Progenitor cell of endocrine pancreas (in vitro differentiated cells): ENCODE results near the gene MUC3A. TPM values are rescaled to one million over a fixed set of nuclear protein-coding genes. Genes with fewer than 3 reads are reported as not detected.
A peak's percentile ranks its signal among the peaks of the same experiment; 100 is the strongest.
"Not testable (repeated sequence)": the region's sequence is repeated elsewhere in the genome, so short reads cannot be mapped to it uniquely, and the experiment has no call there.

Experiments
- DNase-seq: peaks from one replicate; pipeline ENCODE4 v3.0.0; 2021; ENCODE audit warnings: low spot score; ENCODE audit not compliant: unreplicated experiment
- H3K27ac Mint-ChIP-seq: 2 replicates; pipeline ENCODE4 v1.8.0; 2021; ENCODE audit warnings: mild to moderate bottlenecking, moderate library complexity, mixed read lengths
- H3K27me3 Mint-ChIP-seq: 2 replicates; pipeline ENCODE4 v1.8.0; 2021; ENCODE audit warnings: mixed read lengths
- H3K36me3 Mint-ChIP-seq: 2 replicates; pipeline ENCODE4 v1.8.0; 2022; ENCODE audit warnings: mixed read lengths; ENCODE audit not compliant: insufficient read depth
- H3K4me1 Mint-ChIP-seq: 2 replicates; pipeline ENCODE4 v1.8.0; 2021; ENCODE audit warnings: low read depth, mixed read lengths
- H3K4me3 Mint-ChIP-seq: 2 replicates; pipeline ENCODE4 v1.8.0; 2021; ENCODE audit warnings: low read depth, mild to moderate bottlenecking, moderate library complexity, mixed read lengths
- H3K9me3 Mint-ChIP-seq: 2 replicates; pipeline ENCODE4 v1.8.0; 2021; ENCODE audit warnings: low read depth, mixed read lengths
- total RNA-seq: library from RNA; stranded (reverse); gene quantifications from 2 replicates; pipeline ENCODE4 v1.2.1, GENCODE V29; 2021
- TF ChIP-seq, protein P1 (sequence below): fragments of 200-600 bp; sonication (generic); IDR thresholded peaks from one replicate; pipeline ENCODE4 v1.5.0; 2021; ENCODE audit warnings: antibody characterized with exemption, mild to moderate bottlenecking; ENCODE audit not compliant: unreplicated experiment

Gene MUC3A
- total RNA-seq, 1 donor from 2014 or later = 2.0 TPM

DNA sequence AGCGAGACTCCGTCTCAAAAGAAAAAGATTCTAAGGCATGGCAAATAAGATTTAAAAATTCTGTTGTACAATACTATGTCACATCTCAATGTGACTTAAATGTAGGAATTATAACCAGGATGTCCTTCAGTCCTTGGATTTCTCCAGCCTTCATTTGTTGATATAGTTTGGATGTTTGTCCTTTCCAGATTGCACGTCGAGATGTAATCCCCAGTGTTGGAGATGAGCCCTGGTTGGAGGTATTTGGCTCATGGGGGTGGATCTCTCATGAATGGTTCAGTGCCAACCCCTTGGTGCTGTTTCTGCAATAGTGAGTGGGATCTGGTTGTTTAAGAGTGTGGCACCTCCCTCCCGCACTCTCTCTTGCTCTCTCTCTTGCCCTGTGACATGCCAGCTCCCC, 40.8 kb upstream of the MUC3A start:
- Mint-ChIP-seq H3K36me3 (no peaks in the 10 kb centered on the region), H3K4me1 (peaks cover 4% of the 10 kb centered on the region)

DNA sequence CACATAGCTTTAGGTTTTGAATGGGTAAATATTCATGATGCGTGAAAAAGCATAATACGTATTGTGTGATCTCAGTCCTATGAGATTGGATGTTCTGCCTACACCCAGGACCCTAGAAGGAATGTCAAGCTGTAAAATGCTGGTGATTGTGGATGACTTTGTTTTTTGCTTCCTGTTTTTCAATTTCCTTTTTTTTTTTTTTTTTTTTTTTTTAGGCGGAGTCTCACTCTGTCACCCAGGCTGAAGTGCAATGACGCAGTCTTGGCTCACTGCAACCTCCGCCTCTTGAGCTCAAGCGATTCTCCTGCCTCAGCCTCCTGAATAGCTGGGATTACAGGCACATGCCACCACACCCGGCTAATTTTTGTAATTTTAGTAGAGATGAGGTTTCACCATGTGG, 38.9 kb upstream of the MUC3A start:
- not testable (repeated sequence) for H3K9me3 Mint-ChIP-seq, H3K4me3 Mint-ChIP-seq, H3K36me3 Mint-ChIP-seq, H3K4me1 Mint-ChIP-seq, H3K27ac Mint-ChIP-seq, DNase-seq, H3K27me3 Mint-ChIP-seq

More for the DNA sequence above, 40.8 kb upstream of the MUC3A start:
- Mint-ChIP-seq H3K27ac (no peak overlapping the region), H3K27me3 (no peaks in the 10 kb centered on the region), H3K4me3 (no peak overlapping the region), H3K9me3 (no peaks in the 10 kb centered on the region)
- DNase-seq = no peak
- TF ChIP-seq, protein P1, sequence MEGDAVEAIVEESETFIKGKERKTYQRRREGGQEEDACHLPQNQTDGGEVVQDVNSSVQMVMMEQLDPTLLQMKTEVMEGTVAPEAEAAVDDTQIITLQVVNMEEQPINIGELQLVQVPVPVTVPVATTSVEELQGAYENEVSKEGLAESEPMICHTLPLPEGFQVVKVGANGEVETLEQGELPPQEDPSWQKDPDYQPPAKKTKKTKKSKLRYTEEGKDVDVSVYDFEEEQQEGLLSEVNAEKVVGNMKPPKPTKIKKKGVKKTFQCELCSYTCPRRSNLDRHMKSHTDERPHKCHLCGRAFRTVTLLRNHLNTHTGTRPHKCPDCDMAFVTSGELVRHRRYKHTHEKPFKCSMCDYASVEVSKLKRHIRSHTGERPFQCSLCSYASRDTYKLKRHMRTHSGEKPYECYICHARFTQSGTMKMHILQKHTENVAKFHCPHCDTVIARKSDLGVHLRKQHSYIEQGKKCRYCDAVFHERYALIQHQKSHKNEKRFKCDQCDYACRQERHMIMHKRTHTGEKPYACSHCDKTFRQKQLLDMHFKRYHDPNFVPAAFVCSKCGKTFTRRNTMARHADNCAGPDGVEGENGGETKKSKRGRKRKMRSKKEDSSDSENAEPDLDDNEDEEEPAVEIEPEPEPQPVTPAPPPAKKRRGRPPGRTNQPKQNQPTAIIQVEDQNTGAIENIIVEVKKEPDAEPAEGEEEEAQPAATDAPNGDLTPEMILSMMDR = no peak

DNA sequence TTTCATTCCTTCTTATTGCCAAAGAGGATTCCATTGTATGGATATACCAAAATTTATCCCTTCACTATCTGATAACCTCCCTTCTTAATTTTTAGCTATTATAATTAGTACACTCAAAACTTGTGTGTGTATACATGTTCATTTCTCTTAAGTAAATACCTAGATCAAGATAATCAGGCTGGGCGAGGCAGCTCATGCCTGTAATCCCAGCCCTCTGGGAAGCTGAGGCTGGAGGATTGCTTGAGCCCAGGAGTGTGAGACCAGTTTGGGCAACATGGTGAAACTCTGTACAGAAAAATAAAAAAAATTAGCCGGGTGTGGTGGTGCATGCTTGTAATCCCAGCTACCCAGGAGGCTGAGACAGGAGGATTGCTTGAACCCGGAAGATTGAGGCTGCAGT, 37.9 kb upstream of the MUC3A start:
- H3K27me3 Mint-ChIP-seq = no peaks in the 10 kb centered on the region
- no peak for DNase-seq
- H3K36me3 Mint-ChIP-seq = no peaks in the 10 kb centered on the region

DNA sequence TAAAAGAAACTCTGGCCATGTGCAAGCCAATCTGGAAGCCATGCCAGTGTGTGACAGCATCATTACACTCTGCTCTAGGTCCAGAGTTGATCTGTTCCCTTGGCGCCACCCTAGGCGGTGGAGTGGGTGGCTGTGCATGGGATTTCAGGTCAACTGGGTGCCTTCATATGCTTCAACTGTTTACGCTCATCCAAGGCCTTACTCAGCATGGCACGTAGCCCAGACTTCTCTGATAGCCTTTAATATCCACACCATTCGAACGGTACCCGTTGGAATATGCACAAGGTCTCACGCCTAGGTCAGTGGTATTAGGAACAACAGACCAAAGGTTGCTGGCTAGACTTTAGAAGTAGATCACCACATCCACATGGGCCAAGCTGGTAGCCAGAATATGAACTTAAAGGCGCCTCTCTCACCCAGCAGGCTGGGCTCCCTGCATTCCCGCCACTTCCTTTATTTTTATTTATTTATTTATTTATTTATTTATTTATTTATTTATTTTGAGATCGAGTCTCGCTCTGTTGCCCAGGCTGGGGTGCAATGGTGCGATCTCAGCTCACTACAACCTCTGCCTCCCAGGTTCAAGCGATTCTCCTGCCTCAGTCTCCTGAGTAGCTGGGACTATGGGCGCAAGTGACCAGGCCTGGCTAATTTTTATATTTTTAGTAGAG, 35.0 kb upstream of the MUC3A start:
- TF ChIP-seq, protein P1 = no peak
- no peak for DNase-seq
- no peaks in the 10 kb centered on the region for H3K27me3 Mint-ChIP-seq
- H3K4me1 Mint-ChIP-seq = peaks cover 6% of the 10 kb centered on the region
- no peaks in the 10 kb centered on the region for H3K36me3 Mint-ChIP-seq
- H3K27ac Mint-ChIP-seq = no peak overlapping the region
- no peak overlapping the region for H3K4me3 Mint-ChIP-seq
- peaks cover 3% of the 10 kb centered on the region for H3K9me3 Mint-ChIP-seq

More for the DNA sequence above, 37.9 kb upstream of the MUC3A start:
- Mint-ChIP-seq H3K27ac (no peak overlapping the region), H3K4me1 (peaks cover 4% of the 10 kb centered on the region), H3K9me3 (peaks cover 3% of the 10 kb centered on the region), H3K4me3 (no peak overlapping the region)
- TF ChIP-seq, protein P1 = no peak

DNA sequence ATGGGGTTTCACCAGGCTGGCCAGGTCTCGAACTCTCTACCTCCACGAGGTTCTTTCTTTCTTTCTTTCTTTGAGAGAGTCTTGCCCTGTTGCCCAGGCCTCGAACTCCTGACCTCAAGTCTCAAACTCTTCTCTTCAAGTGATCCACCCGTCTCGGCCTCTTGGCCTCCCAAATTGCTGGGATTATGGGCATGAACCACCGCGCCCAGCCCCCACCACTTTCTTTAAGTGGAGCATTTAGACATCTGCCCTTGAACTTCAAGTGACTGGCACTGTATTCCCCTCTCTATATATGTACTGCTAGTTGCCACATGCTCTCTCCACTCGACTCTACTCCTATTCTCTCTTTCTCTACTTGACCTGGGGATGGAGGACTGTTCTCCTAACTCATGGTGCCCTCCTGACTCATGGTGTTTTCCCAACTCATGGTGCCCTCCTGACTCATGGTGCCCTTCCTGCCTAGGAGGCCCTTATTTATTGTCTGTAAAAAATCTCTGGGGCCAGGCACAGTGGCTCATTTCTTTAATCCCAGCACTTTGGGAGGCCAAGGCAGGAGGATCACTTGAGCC, 34.4 kb upstream of the MUC3A start:
- Mint-ChIP-seq H3K4me1 (peaks cover 10% of the 10 kb centered on the region), H3K4me3 (no peak overlapping the region), H3K27me3 (no peaks in the 10 kb centered on the region), H3K9me3 (peaks cover 5% of the 10 kb centered on the region), H3K27ac (no peak overlapping the region), H3K36me3 (no peaks in the 10 kb centered on the region)
- no peak for DNase-seq
- TF ChIP-seq, protein P1 = no peak

DNA sequence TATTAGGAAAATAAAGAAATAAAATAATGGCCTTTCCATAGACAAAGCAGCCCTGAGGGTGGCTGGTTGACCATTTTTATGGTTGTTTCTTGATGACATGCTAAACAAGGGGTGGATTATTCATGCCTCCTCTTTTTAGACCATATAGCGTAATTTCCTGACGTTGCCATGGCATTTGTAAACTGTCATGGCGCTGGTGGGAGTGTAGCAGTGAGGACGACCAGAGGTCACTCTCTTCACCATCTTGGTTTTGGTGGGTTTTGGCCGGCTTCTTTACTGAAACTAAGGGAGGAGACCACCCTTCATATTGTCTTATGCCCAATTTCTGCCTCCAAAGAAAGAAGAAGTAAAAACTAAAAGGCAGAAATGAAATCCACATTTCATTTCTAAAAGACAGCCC, 30.0 kb upstream of the MUC3A start:
- not testable (repeated sequence) for H3K9me3 Mint-ChIP-seq, H3K36me3 Mint-ChIP-seq, H3K27ac Mint-ChIP-seq, H3K27me3 Mint-ChIP-seq, H3K4me1 Mint-ChIP-seq, DNase-seq, H3K4me3 Mint-ChIP-seq

DNA sequence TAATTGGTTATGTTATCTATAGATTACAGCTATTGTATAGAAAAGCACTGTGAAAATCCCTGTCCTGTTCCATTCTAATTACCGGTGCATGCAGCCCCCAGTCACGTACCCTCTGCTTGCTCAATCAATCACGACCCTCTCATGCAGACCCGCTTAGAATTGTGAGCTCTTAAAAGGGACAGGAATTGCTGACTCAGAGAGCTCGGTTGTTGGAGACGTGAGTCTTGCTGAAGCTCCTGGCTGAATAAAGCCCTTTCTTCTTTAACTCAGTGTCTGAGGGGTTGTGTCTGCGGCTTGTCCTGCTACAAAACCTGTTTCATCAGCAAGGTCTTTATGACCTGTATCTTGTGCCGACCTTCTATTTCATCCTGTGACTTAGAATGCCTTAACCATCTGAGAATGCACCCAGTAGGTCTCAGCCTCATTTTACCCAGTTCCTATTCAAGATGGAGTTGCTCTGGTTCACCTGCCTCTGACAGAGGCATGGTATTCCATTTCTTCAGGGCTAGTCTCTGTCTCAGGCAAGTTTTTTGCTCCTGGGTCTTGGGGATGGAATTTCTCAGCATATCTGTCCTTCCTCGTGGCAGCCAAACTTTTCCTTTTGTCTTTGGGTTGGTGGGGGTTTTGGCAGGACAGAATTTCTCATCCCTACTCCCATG, 29.4 kb upstream of the MUC3A start:
- H3K36me3 Mint-ChIP-seq, H3K4me1 Mint-ChIP-seq, H3K4me3 Mint-ChIP-seq, H3K9me3 Mint-ChIP-seq, H3K27me3 Mint-ChIP-seq, DNase-seq: not testable (repeated sequence)
- H3K27ac Mint-ChIP-seq = peak overlapping the region; percentile 11
